Measurements from ENCODE around the gene TOE1. TPM values are rescaled to one million over a fixed set of nuclear protein-coding genes. Genes with fewer than 3 reads are reported as not detected.

Gene TOE1
- total RNA-seq, 4 donors from 2014 or later, result 5.4 to 7.7 (median 6.9) TPM

- no peak for TF ChIP-seq CTCF (IDR thresholded peaks at IDR 0.05; ENCODE audit: low read depth)
Observed at GRCh38 chr1:45379524-45379923, 39.6 kb downstream of the TOE1 start.

- TF ChIP-seq CTCF (IDR thresholded peaks at IDR 0.05; ENCODE audit: low read depth), result no peak
Observed at GRCh38 chr1:45380125-45380524, 40.2 kb downstream of the TOE1 start.

GRCh38 chr1:45380730-45381129 lies 40.8 kb downstream of the TOE1 start:
- no peak for TF ChIP-seq CTCF (IDR thresholded peaks at IDR 0.05; ENCODE audit: low read depth)

- no peak for TF ChIP-seq CTCF (IDR thresholded peaks at IDR 0.05; ENCODE audit: low read depth)
Observed at GRCh38 chr1:45381243-45381642, 41.3 kb downstream of the TOE1 start.

- no peak for TF ChIP-seq CTCF (IDR thresholded peaks at IDR 0.05; ENCODE audit: low read depth)
Observed at GRCh38 chr1:45383191-45383590, 43.2 kb downstream of the TOE1 start.

- no peak for TF ChIP-seq CTCF (IDR thresholded peaks at IDR 0.05; ENCODE audit: low read depth)
Observed at GRCh38 chr1:45385302-45385701, 45.3 kb downstream of the TOE1 start.

- no peak for TF ChIP-seq CTCF (IDR thresholded peaks at IDR 0.05; ENCODE audit: low read depth)
Observed at GRCh38 chr1:45386219-45386618, 46.2 kb downstream of the TOE1 start.

Other genes with a start within 250 kb of the TOE1 start
- gene ZSWIM5, start 133.6 kb upstream of the TOE1 start, total RNA-seq, result 1 to 10 TPM in 2 of 4 donors, under 1 TPM in 2; 0.85 to 1.3 (median 1.0) TPM
- gene HPDL, start 13.3 kb upstream of the TOE1 start, total RNA-seq, result under 1 TPM in 1 of 4 donors, not detected in 3; 0.22 TPM
- 10 to 100 TPM in 2 of 4 donors, 1 to 10 TPM in 2; 6.4 to 17.0 (median 10.3) TPM for gene MUTYH, start 270 bp downstream of the TOE1 start, total RNA-seq
- 10 to 100 TPM in 1 of 4 donors, 1 to 10 TPM in 3; 2.8 to 10.7 (median 6.5) TPM for gene TESK2, start 151.0 kb downstream of the TOE1 start, total RNA-seq
- under 1 TPM in 2 of 4 donors, not detected in 2; 0.49 to 0.68 TPM for gene CCDC163, start 159.9 kb downstream of the TOE1 start, total RNA-seq
- gene MMACHC, start 160.1 kb downstream of the TOE1 start, total RNA-seq, result 1 to 10 TPM in 3 of 4 donors, under 1 TPM in 1; 0.88 to 4.2 (median 2.8) TPM
- gene PRDX1, start 181.7 kb downstream of the TOE1 start, total RNA-seq, result 100 to 1,000 TPM; 159 to 328 (median 216) TPM
- gene AKR1A1, start 210.7 kb downstream of the TOE1 start, total RNA-seq, result 10 to 100 TPM; 57.8 to 91.3 (median 82.1) TPM
- 100 to 1,000 TPM in 1 of 4 donors, 10 to 100 TPM in 3; 43.0 to 106 (median 79.2) TPM for gene NASP, start 243.9 kb downstream of the TOE1 start, total RNA-seq